ENCODE data around the gene RGS7BP.

- TF ChIP-seq KDM6A (CRISPR knock-in tag; IDR thresholded peaks at IDR 0.05; ENCODE audit: low read depth) (no peak), ZFP36 (IDR thresholded peaks at IDR 0.05; ENCODE audit: borderline replicate concordance, low read depth, low read length, partially characterized antibody) (no peak), GTF3A (CRISPR knock-in tag; conservative IDR thresholded peaks at IDR 0.05) (no peak), CTCF (CRISPR knock-in tag; IDR thresholded peaks at IDR 0.05) (no peak)
Measured at GRCh38 chr5:64513492-64513891, 7.7 kb downstream of the RGS7BP start.
